Stimulated activated CD8-positive, alpha-beta memory T cell treated with anti-CD3 and anti-CD28 coated beads, Interleukin-7, amount 100 ng/mL, for 24 hours (primary cell): Measurements from ENCODE around the gene NEK7.
"Not testable (repeated sequence)": the region's sequence is repeated elsewhere in the genome, so short reads cannot be mapped to it uniquely, and the experiment has no call there.

Experiments
- DNase-seq: peaks from one replicate; pipeline ENCODE4 v3.0.0-alpha.2; 2020; ENCODE audit warnings: low read depth

The NEK7 gene

GRCh38 chr1:198205016-198205684 lies 48.4 kb downstream of the NEK7 start:
- no peak for DNase-seq

DNA sequence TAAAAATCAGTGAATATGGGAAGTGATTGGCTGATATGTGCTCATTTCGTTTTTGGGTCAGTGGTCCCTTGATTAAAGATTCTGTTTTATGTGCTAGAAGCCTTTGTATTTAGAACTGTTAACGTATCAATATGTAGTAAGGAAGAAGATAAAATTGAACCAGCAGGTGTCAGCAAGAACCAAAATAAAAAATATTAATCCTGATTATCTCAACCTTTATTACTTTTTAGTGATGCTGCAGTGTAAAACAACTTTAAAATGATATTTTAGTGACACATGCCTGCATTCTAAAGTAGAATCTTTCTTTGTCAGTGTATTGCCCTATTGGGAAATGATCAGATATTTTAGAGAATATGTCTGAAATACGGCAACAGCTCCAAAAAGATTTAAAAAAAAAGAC lies 49.5 kb downstream of the NEK7 start:
- no peak for DNase-seq

DNA sequence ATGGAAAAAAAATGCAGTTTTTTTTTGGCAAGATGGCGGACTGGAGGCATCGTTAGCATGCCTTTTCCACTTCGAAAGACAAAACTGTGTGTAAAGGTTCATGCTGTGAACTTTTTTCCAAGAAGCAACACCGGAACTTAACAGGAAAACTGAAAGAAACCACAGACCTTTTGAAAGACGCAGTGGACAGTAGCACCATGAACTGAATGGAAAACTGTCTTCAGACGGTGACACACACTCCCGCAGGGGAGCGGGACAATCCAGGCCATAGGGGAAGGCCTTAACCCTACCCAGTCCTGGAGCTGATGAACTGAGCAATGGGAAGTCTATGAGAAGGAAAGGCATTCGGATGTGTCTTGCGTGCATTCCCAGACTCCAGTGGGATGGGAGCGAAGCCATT lies 54.9 kb downstream of the NEK7 start:
- no peak for DNase-seq

GRCh38 chr1:198212126-198212525 lies 55.3 kb downstream of the NEK7 start:
- DNase-seq, result no peak

DNA sequence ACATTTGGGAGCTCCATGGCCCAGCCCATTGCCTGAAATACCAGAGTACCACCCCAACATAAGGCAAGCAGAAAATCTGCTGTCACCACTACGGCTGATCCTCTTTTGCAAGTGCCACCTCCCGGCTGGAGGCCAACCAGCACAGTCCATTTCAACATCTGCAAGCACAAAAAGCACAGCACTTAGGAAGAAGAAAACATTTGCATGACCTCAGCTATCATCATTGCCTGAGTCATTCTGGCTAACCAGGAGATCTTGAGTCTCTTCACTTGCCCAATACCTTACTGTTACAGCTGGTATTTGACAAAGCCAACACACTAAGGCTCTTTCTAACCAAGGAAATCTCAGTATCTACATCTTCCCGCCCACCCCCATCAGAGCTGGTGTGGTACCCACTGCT lies 55.9 kb downstream of the NEK7 start:
- no peak for DNase-seq

DNA sequence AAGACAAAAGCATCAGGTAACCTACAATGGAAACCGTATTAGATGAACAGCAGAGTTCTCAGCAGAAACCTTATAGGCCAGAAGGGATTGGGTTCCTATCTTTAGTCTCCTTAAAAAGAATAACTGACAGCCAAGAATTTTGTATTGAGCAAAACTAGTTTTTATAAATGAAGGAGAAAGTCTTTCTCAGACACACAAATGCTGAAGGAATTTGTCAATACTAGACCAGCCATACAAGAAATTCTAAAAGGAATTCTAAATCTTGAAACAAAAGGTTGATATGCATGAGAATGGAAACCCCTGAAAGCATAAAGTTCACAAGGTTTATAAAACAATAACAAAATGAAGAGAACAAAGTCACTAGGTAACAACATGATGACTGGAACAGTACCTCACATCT lies 58.1 kb downstream of the NEK7 start:
- DNase-seq, result no peak

DNA sequence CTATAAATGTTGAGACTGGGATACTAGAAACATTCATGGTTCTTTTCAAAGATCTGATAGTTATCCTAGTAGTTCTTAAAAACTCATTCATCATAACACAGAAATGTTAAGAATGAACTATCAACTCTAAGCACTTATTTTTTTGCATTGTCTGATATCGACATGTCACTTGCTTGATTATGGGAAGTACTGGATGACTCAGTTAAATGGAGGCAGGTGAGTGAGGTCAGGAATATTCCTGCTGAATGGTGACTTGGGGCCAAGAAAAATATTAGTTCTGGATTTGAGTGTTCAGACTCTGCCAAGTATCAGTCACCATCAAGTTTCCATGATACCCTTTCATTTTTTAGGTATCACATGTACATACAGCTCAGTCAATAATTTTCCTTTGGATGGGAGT lies 63.6 kb downstream of the NEK7 start:
- no peak for DNase-seq

DNA sequence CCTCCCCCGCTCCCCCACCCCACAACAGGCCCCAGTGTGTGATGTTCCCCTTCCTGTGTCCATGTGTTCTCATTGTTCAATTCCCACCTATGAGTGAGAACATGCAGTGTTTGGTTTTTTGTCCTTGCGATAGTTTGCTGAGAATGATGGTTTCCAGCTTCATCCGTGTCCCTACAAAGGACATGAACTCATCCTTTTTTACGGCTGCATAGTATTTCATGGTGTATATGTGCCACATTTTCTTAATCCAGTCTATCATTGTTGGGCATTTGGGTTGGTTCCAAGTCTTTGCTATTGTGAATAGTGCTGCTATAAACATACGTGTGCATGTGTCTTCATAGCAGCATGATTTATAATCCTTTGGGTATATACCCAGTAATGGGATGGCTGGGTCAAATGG lies 70.2 kb downstream of the NEK7 start:
- DNase-seq, result not testable (repeated sequence)

GRCh38 chr1:198227454-198227853 lies 70.7 kb downstream of the NEK7 start:
- DNase-seq, result not testable (repeated sequence)

GRCh38 chr1:198228925-198229324 lies 72.1 kb downstream of the NEK7 start:
- no peak for DNase-seq

DNA sequence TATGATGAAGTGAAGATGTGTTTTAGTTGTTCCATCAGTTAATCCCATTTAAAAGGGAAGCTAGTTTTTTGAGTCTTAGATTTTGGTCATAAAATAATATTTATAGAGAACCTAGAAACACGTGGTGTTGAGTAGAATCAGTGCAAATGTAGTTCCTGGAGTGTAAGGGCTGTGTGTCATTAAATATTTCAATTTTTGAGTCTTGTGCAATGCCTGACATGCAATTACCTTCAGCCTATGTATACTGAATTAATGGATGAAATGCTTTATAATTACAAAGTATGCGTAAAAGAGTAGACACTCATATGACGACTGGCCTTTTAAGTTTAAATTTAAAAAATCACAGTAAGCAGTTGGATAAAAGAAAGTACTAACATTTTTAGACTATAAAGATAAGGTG lies 75.0 kb downstream of the NEK7 start:
- no peak for DNase-seq

DNA sequence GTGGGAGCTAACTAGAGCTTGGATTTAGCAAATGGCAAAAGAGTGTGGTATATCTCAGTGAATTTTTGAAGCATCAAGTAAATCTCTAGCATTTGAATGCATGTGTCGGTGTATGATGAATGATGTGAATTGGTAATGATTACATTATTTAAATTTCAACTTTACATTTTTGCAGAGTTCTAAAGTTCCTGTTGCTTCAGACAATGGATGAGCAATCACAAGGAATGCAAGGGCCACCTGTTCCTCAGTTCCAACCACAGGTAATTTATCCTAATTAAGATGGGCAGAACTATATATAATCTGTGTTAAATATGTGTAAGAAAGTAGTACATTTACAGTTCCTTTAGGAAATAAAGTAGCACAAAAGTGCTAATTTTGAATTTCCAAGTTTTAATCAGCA lies 75.6 kb downstream of the NEK7 start:
- DNase-seq, result no peak

DNA sequence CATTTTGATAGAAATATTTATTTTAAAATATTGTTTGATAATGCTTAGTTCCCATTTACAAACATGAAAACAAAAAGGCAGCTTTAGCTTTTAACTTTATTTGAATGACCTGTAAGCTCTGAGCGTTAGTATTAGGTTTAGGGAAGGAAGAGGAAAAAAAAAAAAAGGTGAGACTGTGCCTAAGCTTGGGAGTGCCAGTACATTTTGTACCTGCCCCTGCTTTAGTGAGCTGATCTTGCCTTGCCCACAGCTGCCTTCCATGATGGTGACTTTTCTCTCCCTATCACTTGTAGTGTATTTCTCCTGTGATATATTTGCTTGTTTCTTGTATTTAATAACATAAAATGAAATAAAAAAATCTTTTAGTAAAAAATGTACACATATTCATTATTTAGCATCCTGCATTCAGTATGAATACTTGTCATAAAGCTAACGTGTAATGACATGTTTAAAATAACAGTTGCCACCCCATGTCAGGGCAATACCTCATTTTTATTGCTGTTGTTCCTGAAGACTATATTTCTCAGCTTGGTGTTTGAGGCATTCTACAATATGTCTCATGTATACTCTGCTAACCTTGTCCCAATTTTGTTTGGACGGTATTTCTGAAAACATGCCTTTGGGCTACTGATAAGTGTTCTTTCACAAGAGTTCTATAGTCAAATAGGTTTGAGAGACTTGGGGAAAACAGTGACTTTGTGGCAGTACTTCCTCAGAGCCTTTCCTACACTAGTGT lies 76.3 kb downstream of the NEK7 start:
- DNase-seq, result no peak

DNA sequence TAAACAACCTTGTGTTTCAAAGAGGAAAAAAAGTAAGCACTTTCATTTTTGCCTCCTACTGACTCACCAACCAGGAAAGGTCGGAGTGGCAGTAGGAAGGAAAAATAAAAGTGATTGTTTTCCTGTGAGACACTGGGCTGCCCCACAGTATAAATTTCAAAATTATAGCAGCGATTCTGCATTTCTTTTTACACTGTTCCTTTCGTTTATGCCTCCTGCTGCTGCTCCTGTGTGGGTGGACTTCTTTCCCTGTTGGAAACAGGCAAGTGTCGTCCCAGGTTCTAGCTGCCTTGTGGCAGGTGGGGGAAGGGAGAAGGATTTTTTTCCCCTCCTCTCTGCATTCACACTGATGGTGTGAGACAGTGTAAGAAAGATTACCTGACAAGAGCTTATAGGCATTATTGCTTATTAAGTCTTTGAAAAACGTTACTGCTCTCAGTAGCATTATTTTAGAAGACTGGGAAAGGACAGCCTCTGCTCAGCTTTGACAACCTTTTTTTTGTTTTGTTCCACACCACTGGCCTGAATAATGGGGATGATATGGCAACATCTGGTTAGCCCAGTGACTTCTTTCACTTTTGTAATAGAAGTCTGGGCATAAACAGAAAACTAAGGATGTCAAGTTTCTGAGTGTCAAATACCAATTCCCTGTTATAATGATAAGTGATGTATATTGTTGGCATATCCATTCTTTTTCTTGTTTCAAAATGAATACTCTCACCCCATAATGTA lies 77.9 kb downstream of the NEK7 start:
- no peak for DNase-seq

DNA sequence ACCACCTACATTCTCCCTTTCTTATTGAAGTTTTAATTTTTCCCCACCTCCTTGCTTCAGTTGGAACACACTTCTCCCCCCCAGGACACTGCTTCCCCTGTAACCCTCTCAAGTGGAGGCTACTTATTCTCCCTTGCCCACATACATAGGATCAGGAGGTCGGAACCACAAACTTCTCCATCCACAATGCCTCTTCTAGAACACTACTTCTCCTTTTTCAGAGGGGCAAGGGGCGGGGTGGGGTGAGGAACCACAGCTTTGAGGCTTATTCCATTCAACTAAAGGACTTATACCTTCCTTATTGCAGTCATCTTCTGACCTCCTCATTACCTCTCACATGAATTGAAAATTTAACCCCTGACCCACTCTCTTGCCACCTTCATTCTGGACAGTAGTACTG lies 81.3 kb downstream of the NEK7 start:
- no peak for DNase-seq

DNA sequence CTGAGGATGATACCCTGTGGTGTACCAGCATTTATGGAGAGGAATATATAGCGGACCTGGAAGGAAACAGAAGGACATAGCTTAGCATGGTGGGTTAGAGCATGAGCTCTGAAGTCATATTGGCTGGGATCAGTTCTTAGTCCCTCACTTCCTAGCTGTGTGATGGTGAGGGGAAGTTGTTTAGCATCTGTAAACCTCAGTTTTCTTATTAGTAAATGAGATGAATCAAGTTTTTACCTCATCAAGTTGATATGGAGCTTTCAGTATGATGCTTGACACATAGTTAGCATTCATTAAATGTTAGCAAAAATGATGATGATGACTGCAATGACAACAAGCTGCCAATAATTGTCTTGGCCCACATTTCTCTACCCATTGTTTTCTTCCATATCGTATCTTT lies 84.8 kb downstream of the NEK7 start:
- DNase-seq, result no peak

- DNase-seq, result no peak
These were observed 88.0 kb downstream of the NEK7 start for GRCh38 chr1:198244772-198245171.

DNA sequence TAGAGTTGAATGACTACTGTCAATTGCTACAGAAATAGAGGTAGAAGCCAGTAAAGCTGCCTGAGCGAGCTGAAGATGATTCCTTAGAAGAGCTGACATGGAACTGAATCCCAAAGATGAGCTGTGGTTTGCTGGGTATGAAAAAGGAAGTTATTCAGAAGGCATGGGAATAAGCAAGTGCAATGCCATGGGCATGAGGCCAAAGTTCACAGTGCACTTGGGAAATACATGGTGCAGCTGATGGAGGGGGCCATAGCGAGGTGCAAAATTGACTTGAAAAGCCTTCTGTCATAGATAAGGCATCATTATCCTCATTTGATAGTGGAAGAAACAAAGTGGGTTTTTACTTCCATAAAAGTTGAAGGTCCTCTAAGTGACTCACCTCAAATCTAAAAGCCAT lies 88.6 kb downstream of the NEK7 start:
- DNase-seq, result no peak

DNA sequence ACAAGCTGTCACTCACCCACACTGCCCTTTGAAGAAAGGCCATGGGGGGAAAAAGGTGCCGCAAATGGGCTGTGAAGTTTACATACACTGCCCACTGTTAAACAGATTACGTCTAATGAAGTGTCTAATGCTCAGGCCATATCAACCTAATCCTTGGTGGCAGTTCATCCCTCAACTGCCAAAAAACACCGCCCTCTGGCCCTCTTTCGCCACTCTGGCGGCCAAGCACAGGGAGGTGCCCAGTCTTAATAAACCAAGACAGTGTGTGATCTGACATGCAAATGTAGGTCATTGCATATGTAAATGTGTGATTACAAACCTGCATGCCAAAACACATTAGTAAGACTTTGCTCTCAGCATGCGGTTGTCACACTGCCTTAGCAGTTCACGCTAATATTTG lies 89.5 kb downstream of the NEK7 start:
- DNase-seq, result no peak

GRCh38 chr1:198253259-198253658 lies 96.5 kb downstream of the NEK7 start:
- DNase-seq, result no peak

DNA sequence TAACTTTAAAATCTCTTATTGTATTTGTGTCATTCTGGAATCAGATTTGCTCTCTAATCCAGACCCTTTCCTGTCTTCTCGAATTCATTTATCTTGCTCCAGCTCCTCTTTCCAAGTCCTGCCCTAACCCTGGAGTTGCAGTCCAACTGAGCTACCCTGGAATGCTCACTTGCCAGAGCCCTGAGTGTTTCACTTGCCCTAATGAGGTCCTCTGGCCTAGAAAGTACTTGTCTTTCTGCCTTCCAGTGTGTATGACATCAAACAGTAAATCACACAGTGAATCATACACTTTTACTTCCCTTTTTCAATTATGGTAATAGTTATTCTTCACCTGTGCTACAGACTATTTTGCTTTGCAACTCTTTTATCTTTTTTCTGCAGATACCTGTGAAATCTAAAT lies 96.9 kb downstream of the NEK7 start:
- no peak for DNase-seq

DNA sequence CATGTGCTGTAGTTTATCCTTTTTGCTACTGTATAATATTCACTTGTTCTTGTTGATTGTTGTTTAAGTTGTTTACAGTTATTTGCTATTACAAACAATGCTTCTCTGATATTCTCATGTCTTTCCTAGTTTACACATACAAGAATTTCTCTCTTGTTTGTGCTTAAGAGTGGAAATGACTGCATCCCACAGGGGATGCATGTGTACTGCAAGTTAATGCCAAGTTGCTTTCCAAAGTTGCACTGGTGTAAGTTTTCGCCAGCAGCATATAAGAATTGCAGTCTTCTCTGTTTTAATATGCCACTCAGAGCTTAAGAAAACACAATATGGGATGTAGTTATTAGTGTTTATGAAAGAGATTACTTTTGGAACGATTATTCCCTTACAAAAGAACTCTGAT lies 97.7 kb downstream of the NEK7 start:
- DNase-seq, result no peak

DNA sequence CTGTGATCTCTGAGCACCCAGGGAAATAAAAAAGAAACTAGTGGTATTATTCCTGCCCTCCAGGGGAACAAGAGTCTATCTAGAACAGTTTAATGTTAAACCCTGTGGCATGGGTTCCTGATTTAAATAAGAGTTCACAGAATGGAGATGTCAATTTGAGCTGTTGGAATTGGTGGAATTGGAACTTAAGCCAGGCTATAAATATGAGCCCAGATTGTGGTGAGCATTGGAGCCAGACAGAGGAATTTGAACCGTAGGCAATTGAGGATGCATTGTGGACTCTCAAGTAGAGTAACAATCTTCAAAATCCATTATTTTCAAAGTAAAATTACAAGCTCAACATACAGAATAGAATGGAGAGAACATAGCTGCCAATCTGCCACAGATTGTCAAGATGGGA lies 98.2 kb downstream of the NEK7 start:
- DNase-seq, result no peak
